A673 (cell line): ENCODE data around the gene RFX2. TPM values are rescaled to one million over a fixed set of nuclear protein-coding genes. Genes with fewer than 3 reads are reported as not detected.

Experiments
- BruUV-seq: library from RNA; stranded (reverse); fragments of 400-500 nt; replicated peaks from 2 replicates; lab custom pipeline; 2021; lab: Mats Ljungman, UMichigan
- CTCF ChIA-PET: fragments of 300-600 bp; sonication (Branson Sonifier 250); formaldehyde crosslinking; loops from one replicate; lab custom pipeline; 2022; ENCODE audit warnings: antibody characterized with exemption; lab: Charles Lee
- POLR2A ChIA-PET: fragments of 300-600 bp; sonication (Branson Sonifier 250); formaldehyde crosslinking; loops from one replicate; lab custom pipeline; 2022; ENCODE audit warnings: antibody characterized with exemption; ENCODE audit not compliant: low non-redundant PET; lab: Charles Lee
- DNase-seq: peaks from one replicate; pipeline ENCODE4 v3.0.0-alpha.2; 2015; ENCODE audit warnings: low spot score
- H3K27ac ChIP-seq: fragments of 200-600 bp; sonication (generic); 2 replicates; pipeline ENCODE4 v1.5.1; 2016; ENCODE audit warnings: mixed run types, low read depth, mild to moderate bottlenecking, mixed read lengths, antibody characterized with exemption, low read length; ENCODE audit not compliant: poor library complexity, severe bottlenecking
- H3K27me3 ChIP-seq: fragments of 200-600 bp; sonication (generic); replicated peaks from 2 replicates; pipeline ENCODE4 v1.6.1; 2017; ENCODE audit warnings: mixed run types, low read depth, mild to moderate bottlenecking, mixed read lengths, antibody characterized with exemption, low read length; ENCODE audit not compliant: insufficient read depth, poor library complexity
- H3K36me3 ChIP-seq: fragments of 200-600 bp; sonication (generic); 2 replicates; pipeline ENCODE4 v1.6.1; 2016; ENCODE audit warnings: mixed run types, mild to moderate bottlenecking, mixed read lengths, antibody characterized with exemption, low read length; ENCODE audit not compliant: insufficient read depth, poor library complexity, severe bottlenecking
- H3K4me1 ChIP-seq: fragments of 200-600 bp; sonication (generic); 2 replicates; pipeline ENCODE4 v1.6.1; 2017; ENCODE audit warnings: mixed run types, mild to moderate bottlenecking, mixed read lengths, antibody characterized with exemption, low read length; ENCODE audit not compliant: insufficient read depth, poor library complexity, severe bottlenecking
- H3K4me3 ChIP-seq: fragments of 200-600 bp; sonication (generic); 2 replicates; pipeline ENCODE4 v1.5.1; 2016; ENCODE audit warnings: low read depth, mixed run types, mild to moderate bottlenecking, mixed read lengths, low read length; ENCODE audit not compliant: poor library complexity, severe bottlenecking
- H3K9me3 ChIP-seq: fragments of 200-600 bp; sonication (generic); 2 replicates; pipeline ENCODE4 v1.6.1; 2016; ENCODE audit warnings: mixed run types, low read depth, mild to moderate bottlenecking, mixed read lengths, antibody characterized with exemption, low read length; ENCODE audit not compliant: poor library complexity, severe bottlenecking
- EZH2 ChIP-seq: fragments of 200-600 bp; sonication (generic); IDR thresholded peaks from 2 replicates; pipeline ENCODE4 v1.6.1; 2017; ENCODE audit warnings: borderline replicate concordance, low read depth, mild to moderate bottlenecking, mixed read lengths, antibody characterized with exemption, low read length; ENCODE audit not compliant: poor library complexity, severe bottlenecking
- intact Hi-C: fragments of 100-400 bp; cut with micrococcal nuclease; formaldehyde crosslinking; loops from one replicate; pipeline ENCODE4 v1.10.0; 2022; ENCODE audit not compliant: unreplicated experiment
- total RNA-seq: library from RNA; stranded (reverse); gene quantifications from 2 replicates; pipeline ENCODE4 v1.2.3, GENCODE V29; 2021
- TF ChIP-seq, protein P1 (sequence below): fragments of 300-800, 200-600 bp; sonication (generic); conservative IDR thresholded peaks from 2 replicates; pipeline ENCODE4 v1.5.1; 2017; ENCODE audit warnings: low read depth, mild to moderate bottlenecking, antibody characterized with exemption, low read length, moderate library complexity, mixed read lengths

The RFX2 gene
- total RNA-seq, 1 experiment from 2014 or later, result 11.7 TPM

- no TSS peak for BruUV-seq
- intact Hi-C loops, result no loop called here
- Histone ChIP-seq H3K27me3 (no peaks in the 10 kb centered on the region), H3K4me3 (no peak overlapping the region), H3K36me3 (no peaks in the 10 kb centered on the region), H3K9me3 (peaks cover 3% of the 10 kb centered on the region), H3K4me1 (no peaks in the 10 kb centered on the region), H3K27ac (no peak overlapping the region)
- POLR2A ChIA-PET, result no interaction called here
- no peak for DNase-seq
- TF ChIP-seq EZH2, result no peak
- TF ChIP-seq, protein P1, sequence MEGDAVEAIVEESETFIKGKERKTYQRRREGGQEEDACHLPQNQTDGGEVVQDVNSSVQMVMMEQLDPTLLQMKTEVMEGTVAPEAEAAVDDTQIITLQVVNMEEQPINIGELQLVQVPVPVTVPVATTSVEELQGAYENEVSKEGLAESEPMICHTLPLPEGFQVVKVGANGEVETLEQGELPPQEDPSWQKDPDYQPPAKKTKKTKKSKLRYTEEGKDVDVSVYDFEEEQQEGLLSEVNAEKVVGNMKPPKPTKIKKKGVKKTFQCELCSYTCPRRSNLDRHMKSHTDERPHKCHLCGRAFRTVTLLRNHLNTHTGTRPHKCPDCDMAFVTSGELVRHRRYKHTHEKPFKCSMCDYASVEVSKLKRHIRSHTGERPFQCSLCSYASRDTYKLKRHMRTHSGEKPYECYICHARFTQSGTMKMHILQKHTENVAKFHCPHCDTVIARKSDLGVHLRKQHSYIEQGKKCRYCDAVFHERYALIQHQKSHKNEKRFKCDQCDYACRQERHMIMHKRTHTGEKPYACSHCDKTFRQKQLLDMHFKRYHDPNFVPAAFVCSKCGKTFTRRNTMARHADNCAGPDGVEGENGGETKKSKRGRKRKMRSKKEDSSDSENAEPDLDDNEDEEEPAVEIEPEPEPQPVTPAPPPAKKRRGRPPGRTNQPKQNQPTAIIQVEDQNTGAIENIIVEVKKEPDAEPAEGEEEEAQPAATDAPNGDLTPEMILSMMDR, result no peak
- CTCF ChIA-PET, result interaction anchor here (0.7 kb wide), 1 partner anchor 10 kb away, joined by 3 read pairs; no protein-coding TSS in a partner anchor
Observed at GRCh38 chr19:6115992-6116391, 5.7 kb upstream of the RFX2 start.

GRCh38 chr19:6113616-6114188 lies 3.4 kb upstream of the RFX2 start:
- intact Hi-C loops, result no loop called here
- POLR2A ChIA-PET, result no interaction called here
- no peaks in the 10 kb centered on the region for H3K36me3 ChIP-seq
- H3K9me3 ChIP-seq, result peaks cover 3% of the 10 kb centered on the region
- TF ChIP-seq EZH2, result no peak
- TF ChIP-seq, protein P1, result no peak
- no peak for DNase-seq
- H3K4me1 ChIP-seq, result peaks cover 5% of the 10 kb centered on the region
- no peak overlapping the region for H3K4me3 ChIP-seq
- no peaks in the 10 kb centered on the region for H3K27me3 ChIP-seq
- no TSS peak for BruUV-seq
- CTCF ChIA-PET, result interaction anchor here (1.1 kb wide), 1 partner anchor 13 kb away, joined by 4 read pairs; no protein-coding TSS in a partner anchor
- H3K27ac ChIP-seq, result no peak overlapping the region

- ChIA-PET POLR2A (no interaction called here), CTCF (no interaction called here)
- DNase-seq, result no peak
- TF ChIP-seq EZH2, result no peak
- TF ChIP-seq, protein P1, result no peak
- H3K27ac ChIP-seq, result peak overlapping the region; percentile 8
- H3K4me3 ChIP-seq, result peak overlapping the region; percentile 68
- no TSS peak for BruUV-seq
- peaks cover 5% of the 10 kb centered on the region for H3K4me1 ChIP-seq
- H3K27me3 ChIP-seq, result no peaks in the 10 kb centered on the region
- H3K36me3 ChIP-seq, result no peaks in the 10 kb centered on the region
- H3K9me3 ChIP-seq, result no peaks in the 10 kb centered on the region
- intact Hi-C loops, result no loop called here
Observed at GRCh38 chr19:6109947-6110346, 353 bp downstream of the RFX2 start.
